ENCODE results near the gene TMEM254.

DNA sequence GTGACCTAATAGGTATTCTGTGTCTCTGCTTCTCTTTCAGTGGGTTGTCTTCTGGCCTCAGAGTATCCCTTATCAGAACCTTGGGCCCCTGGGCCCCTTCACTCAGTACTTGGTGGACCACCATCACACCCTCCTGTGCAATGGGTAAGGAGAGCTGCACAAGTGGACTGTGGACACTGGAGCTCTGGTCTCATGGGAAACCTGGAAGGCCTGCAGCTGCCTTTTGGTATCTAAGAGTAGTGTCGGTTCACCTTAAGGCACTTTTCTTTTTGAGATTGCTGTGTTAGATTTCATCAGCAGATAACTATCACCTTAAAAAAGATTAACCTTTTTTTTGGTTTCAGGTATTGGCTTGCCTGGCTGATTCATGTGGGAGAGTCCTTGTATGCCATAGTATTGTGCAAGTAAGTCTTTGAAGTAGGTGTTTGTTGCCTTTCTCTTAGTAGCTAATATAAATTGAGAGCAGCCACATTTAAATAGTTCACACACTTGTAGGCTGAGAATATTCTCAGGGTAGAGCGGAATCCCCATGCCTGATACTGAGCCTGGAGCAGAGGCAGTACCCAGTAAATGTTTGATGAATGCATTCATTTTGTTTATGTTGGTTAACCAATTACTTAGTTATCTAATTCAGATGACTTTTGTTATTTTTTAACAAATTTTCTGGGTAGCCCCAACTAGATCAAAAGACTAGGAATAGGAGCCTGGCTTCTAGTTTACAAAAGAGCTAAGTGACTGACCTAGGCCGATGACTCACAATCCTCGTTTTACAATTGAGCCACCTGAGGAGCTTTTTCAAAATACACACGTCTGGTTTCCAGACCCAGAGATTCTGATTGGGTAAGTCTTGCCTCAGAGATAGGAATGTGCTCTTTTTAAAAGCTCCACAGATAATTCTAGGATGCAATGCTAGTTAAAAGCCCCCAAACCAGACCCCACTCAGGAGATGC lies 3.6 kb downstream of the TMEM254 start:
- TF ChIP-seq, protein P1, sequence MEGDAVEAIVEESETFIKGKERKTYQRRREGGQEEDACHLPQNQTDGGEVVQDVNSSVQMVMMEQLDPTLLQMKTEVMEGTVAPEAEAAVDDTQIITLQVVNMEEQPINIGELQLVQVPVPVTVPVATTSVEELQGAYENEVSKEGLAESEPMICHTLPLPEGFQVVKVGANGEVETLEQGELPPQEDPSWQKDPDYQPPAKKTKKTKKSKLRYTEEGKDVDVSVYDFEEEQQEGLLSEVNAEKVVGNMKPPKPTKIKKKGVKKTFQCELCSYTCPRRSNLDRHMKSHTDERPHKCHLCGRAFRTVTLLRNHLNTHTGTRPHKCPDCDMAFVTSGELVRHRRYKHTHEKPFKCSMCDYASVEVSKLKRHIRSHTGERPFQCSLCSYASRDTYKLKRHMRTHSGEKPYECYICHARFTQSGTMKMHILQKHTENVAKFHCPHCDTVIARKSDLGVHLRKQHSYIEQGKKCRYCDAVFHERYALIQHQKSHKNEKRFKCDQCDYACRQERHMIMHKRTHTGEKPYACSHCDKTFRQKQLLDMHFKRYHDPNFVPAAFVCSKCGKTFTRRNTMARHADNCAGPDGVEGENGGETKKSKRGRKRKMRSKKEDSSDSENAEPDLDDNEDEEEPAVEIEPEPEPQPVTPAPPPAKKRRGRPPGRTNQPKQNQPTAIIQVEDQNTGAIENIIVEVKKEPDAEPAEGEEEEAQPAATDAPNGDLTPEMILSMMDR (IDR thresholded peaks at IDR 0.05; ENCODE audit: low read depth, low read length) = no peak
- TF ChIP-seq EZH2phosphoT487 (IDR thresholded peaks at IDR 0.05; ENCODE audit: low read depth) = no peak
